Activated CD4-positive, alpha-beta T cell treated with anti-CD3 and anti-CD28 coated beads, Interleukin-2, amount 50 U/mL, for 16 hours (primary cell): ENCODE results near the gene ZMYM1.
A peak's percentile ranks its signal among the peaks of the same experiment; 100 is the strongest.
"Not testable (repeated sequence)": the region's sequence is repeated elsewhere in the genome, so short reads cannot be mapped to it uniquely, and the experiment has no call there.

Source experiments
- DNase-seq: peaks from one replicate; pipeline ENCODE4 v3.0.0-alpha.2; 2020

Gene ZMYM1

DNA sequence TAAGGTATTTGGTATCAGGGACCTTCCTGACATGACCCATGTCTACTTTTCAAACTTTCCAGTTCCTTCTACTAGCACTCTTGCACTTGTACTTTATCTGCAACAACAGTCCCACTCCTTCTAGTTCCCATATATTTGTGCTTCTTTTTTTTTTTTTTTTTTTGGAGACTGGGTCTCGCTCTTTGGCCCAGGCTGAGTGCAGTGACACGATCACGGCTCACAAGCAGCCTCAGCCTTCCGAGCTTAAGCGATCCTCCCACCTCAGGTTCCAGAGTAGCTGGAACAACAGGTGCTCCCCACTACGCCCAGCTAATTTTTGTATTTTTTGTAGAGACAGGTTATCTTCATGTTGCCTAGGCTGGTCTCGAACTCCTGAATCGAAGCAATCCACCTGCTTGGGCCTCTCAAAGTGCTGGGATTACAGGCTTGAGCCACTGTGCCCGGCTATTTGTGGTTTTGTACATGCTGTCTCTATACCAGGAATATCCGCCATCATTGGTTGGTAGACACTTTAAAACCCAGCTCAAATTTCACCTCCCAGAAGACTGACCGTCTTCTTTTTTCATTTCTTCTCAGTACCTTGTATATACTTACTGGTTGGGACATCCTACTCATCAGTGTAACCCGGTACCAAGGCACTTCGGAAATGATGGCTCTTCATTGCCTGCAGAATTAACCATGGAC is 1.1 kb downstream of the ZMYM1 start:
- DNase-seq = no peak

DNA sequence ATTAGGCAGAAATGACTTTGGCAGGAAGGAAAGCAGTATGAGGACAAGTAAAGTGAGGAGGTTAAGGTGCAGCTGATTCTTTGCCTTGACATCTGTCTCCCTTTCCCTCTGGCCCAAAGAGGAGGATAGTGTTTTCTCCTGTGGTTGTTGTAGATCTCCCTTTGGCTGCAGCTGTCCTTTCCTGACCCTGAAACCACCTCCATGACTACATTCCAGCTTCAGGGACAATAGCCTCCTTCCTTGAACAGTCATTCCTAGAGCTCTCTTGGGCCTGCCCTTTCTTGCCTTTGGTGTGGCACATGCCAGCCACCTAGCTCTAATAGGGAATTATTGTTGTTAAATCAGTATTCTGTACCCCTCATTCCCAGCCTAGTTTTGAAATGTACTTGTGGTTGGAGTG is 6.2 kb downstream of the ZMYM1 start:
- DNase-seq = no peak

DNA sequence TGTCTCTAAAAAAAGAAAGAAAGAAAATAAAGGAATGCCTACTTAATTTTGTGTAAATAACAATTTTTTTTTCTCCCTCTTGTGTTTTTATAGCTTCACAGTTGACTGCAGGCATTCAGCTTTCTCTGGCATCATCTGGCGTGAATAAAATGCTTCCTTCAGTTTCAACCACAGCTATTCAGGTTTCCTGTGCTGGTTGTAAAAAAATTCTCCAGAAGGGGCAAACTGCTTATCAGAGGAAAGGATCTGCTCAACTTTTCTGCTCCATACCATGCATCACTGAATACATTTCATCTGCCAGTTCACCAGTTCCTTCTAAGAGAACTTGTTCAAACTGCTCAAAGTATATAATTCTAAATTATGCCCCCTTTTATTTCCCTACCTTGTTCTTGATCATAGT is 18.0 kb downstream of the ZMYM1 start:
- DNase-seq = peak; percentile 19

DNA sequence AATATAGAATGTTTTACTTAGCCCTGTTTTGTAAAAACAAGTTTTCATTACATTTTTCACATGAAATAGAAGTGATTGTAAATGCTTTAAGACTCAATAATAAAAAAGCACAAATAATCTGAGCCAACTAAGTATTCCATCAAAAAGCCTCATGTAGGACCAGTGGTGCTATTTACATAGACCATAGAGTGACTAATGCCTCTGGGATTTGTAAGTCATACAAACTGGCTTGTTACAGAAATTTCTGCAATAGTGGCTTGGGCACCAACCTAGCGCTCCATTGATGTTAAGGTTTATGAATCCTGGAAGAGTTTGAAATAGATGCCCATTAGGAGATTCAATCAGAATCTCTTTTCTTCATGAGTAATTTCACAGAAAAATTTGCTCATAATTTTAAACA is 31.9 kb downstream of the ZMYM1 start:
- no peak for DNase-seq

DNA sequence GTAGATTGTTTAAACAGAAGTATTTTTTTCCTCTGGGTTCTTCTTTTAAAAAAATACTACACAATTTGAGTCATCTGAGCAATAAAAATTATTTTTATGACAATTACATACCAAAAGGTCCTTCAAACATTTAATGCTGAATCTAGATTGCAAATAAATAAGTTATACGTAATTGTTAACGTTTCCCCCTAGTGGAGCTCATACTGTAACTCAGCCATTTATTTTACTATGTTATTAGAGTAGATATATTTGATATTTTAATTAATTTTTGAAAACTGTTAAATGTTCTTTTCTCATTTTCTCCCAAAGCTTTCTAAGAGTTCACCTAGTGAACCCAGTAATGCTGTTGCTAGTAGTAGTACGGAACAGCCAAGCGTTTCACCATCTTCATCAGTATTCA is 33.5 kb downstream of the ZMYM1 start:
- DNase-seq = no peak

DNA sequence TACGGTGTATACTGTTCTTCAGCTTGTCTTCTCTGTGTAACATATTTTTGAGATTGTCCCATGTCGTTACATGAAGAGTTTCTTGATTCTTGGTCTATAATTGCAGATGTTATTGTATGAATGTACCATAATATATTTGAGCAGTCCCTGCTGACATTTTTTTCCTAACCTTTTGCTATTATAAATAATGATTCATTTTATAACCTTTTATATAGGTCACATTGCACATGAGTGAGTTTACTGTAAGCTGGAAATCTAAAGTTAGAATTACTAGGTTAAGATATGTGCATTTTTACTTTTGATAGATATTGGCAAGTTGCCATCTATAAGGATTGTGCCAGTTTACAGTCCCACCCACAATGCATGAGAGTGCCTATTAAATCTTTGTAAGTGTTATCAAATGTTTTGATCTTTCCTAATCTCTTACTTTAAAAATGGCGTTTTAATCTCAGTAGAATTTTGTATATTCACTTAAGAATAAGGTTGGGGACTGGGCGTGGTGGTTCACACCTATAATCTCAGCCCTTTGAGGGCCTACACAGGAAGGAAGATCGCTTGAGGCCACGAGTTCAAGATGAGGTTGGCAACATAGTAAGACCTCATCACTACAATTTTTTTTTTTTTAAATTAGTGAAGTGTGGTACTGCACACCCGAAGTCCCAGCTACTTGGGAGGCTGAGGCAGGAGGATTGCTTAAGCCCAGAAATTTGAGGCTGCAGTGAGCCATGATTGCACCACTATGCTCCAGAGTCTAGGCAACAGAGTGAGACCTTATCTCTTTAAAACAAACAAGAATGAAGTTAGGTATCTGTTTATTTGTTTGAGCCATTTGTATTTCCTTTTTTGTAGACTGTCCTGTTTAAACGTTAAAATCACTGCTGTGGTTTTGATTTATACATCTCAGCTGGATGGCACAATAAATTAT is 36.5 kb downstream of the ZMYM1 start:
- DNase-seq = no peak

DNA sequence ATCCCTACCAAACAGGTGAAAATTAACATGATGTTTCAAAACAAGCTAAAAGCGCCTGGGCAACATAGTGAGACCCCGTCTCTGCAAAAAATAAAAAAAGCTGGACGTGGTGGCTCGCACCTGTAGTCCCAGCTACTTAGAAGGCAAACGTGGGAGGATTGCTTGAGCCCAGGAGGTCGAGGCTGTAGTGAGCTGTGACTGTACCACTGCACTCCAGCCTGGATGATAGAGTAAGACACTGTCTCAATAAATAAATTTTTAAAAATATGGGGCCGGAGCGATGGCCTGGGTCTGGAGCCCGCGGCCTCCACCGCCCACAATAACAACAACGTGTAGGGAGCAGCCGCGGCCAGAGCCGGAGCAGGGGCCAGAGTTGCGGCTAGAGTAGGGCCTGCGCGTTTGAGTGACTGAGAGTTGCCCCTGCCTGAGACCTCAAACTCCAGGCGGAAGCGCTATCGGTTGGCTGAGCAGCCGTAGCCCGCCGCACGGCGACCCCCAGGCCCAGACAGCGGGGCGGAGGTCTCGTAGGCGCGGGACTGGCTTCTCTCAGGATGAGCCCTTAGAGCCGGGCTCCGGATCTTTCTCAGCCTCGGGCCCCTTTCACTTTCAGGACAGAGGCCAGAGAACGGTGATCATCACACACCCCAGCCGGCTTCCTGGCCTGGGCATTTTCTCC is 41.4 kb downstream of the ZMYM1 start:
- peak; percentile 7 for DNase-seq

DNA sequence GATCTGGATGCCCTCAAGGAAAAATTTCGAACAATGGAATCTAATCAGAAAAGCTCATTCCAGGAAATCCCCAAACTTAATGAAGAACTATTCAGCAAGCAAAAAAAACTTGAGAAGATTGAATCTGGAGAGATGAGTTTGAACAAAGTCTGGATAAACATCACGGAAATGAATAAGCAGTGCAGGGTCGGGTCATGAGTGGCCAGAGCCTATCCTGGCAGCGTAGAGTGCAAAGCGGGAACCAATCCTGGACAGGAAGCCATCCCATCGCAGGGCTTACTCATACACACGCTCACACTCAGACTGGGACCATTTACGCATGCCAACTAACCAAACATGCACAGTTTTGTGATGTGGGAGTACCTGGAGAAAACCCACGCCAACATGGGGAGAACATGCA is 43.1 kb downstream of the ZMYM1 start:
- no peak for DNase-seq

DNA sequence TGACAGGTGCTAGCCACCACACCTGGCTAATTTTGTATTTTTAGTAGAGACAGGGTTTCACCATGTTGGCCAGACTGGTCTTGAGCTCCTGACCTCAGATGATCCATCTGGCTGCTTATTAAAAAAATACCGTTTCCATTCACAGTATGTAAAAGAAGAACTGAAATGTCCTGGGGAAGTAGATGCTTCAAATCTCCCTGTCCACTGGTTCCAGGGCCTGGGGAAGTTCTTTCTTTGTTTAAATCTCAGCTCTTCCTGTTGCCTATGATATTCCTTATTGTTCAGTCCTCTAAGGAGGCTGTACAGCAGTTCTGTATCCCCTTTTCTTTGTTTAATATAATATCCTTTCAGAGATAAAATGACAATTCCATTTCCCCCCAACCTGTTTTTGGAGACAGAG is 47.4 kb downstream of the ZMYM1 start:
- no peak for DNase-seq

DNA sequence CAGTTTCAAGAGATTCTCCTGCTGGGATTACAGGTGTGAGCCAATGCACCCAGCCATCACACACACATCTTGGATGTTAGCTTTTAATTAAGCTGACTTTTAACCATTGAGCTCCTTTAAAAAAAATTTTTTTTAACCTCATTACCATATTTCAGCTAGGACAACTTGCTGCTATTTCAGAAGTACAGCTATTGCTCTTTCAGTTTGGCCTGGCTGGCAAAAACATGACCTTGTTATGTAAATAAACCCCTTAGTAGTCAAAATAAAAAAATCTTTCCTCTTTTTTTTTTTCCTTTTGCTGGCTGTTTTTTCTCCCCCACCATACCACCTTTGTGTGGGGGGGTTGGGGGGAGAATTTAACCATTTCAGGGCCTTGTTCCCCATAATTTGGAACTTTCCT is 49.9 kb downstream of the ZMYM1 start:
- no peak for DNase-seq

DNA sequence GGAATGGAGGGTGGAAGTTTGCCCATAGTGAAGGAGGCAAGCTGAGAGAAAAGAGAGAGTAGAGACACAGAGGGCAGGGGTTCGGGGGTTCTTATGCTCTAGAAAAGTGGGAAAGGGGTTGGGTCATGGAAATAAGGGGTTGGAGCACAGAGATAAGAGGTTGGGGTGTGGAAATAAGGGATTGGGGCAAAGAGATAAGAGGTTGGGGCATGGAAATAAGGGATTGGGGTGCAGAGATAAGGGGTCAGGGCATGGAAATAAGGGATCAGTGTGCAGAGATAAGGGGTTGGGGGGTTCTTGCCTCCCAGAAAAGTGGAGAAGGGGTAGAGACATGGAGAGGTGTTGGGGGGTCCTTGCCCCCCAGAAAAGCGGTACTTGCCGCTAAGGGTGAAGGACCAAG is 57.6 kb downstream of the ZMYM1 start:
- no peak for DNase-seq

DNA sequence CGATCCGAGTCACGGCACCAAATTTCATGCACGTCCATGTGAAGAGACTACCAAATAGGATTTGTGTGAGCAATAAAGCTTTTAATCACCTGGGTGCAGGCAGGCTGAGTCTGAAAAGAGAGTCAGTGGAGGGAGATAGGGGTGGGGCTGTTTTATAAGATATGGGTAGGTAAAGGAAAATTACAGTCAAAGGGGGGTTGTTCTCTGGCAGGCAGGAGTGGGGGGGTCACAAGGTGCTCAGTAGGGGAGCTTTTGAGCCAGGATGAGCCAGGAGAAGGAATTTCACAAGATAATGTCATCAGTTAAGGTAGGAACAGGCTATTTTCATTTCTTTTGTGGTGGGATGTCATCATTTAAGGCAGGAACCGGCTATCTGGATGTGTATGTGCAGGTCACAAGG is 58.4 kb downstream of the ZMYM1 start:
- DNase-seq = not testable (repeated sequence)

DNA sequence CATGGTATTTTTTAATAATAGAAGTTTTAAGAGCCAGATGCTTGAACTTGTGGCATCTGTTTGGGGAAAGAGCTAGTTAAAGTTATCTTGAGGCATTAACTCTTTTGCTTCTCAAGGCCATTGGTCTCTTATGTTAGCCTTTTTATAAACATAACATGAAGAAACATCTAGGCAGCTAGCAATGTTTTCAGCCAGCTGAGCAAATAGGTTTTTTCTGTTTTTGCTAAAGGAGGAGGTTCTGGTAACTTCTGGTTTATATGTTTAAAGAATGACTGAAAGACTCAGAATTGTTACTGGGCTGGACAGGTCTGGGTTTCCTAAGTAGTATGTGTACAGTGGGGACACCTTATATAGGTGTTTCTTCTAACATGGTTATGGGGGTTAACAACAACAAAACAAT is 63.1 kb downstream of the ZMYM1 start:
- DNase-seq = not testable (repeated sequence)

DNA sequence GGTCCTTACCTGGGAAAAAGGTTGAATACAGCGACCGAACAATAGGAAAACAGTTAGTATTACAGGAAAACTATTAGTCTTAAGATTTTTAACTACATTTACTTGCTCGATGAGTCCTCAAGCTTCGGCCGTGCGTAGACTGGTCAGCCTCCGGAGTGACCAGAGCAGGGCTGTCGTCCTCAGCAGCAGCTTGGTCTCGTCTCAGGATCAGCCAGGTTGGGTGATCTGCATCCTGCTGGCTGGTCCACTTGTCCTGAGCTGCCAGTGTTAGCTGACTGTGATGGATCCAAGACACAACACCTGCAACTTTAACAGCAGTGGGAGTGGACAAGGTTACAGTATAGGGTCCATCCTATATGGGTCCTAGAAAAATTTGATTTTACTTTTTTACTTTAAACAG is 63.5 kb downstream of the ZMYM1 start:
- not testable (repeated sequence) for DNase-seq

DNA sequence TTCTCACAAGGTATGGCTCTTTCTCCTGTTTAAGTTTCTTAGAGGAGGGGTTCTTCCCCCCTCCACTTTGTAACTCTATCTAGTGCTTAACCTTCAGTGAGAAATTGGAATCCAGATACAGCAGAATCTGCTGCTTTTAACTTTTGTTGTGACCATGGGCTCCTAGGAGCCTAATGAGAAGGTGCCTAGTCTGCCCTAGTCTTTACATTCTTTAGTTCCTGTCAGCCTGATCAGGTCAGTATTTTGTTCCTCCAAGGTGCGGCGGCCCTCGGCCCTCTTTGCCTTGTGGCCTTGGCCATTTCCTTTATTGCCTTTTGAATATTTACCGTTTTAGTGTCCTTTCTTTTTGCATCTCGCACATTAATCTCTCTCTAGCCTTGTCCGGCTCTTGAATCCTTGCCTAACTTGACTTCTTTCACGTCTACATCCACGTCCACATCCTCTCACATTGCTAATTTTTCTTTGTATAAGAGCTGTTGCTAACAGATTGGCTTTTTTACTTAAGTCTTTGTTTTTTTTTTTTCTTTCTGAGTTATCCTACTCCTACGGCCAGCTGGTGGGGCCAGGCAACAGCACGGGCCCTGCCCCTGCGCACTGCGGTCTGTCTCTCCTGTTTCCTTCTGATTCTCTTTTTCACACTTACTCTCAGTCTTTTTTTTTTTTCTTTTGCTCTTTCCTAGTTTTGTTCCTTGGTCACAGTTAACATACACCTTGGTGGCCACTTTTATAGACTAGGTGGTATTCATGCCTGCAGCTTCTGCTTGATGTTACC is 64.7 kb downstream of the ZMYM1 start:
- no peak for DNase-seq

DNA sequence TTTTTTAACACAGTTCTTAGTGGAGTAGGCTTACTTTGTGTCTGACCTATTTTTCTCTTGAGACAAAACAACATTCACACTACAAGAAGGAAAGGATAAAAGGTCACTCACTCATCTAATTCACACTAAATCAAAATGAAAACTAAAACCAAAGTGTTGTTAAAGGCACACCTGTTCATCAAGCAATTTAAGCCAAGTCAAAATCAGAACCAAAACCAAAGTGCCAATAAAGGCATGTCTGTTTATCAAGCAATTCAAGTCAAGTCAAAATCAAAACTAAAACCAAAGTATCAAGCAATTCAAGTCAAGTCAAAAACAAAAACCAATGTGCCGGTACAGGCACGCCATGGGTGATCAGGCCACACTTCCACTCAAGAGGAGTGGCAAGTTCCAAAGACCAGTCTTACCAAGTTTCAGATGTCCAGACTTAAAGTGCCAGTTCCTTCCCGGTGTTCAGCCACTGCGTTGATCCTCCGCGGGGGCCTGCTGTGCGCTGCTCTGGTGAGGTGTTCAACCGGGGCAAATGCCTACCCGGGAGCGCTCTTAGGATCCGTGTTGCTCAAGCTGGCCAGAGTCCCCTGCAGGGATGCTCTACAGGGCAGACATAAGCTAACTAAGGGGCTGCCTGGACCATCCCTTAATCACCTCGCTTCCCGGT is 66.8 kb downstream of the ZMYM1 start:
- peak; percentile 23 for DNase-seq

DNA sequence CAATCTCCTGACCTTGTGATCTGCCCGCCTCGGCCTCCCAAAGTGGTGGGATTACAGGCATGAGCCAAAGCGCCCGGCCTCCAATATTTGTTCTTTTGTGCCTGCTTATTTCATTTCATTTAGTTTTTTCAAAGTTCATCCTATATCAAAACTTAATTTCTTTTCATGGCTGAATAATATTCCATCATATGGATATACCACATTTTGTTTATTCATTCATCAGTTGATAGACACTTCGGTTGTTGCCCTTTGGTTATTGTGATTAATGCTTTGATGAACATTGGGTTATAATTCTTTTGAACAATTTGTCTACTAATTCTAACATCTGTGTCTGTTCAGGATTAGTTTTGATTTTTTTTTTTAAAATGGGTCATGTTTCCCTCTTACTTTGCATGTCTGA is 72.0 kb downstream of the ZMYM1 start:
- DNase-seq = no peak

DNA sequence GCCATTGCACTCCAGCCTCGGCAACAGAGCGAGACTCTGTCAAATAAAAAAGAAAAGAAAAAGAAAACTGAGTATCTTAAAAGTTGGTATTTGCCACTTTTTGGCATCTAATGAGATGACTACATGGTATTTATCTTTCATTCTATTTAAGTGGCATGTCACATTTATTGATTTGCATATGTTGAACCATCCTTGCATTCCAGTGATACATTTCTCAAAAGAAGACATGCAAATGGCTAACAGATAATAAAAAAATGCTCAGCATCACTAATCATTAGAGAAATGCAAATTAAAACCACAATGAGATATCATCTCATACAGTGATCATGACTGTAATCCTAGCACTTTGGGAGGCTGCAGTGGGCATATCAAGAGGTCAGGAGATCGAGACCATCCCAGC is 85.7 kb downstream of the ZMYM1 start:
- no peak for DNase-seq
